Keratinocyte (primary cell): ENCODE measurements around the gene RETREG1. TPM values are rescaled to one million over a fixed set of nuclear protein-coding genes. Genes with fewer than 3 reads are reported as not detected.

Experiments
- DNase-seq: peaks from one replicate; pipeline ENCODE4 v3.0.0-alpha.2; 2011; ENCODE audit warnings: low read depth, missing footprints, low spot score
- FAIRE-seq: peaks from 2 replicates; lab custom pipeline; 2011; peaks lifted over from hg19 to GRCh38; lab: Jason Lieb, UNC
- H2AFZ ChIP-seq: 2 replicates; pipeline ENCODE4 v1.6.0; 2012; ENCODE audit warnings: low read length, control low read depth, inconsistent platforms; ENCODE audit not compliant: control insufficient read depth
- H3K27ac ChIP-seq: 2 replicates; pipeline ENCODE4 v1.5.1; 2011; ENCODE audit warnings: low read length; ENCODE audit not compliant: control insufficient read depth, insufficient read depth
- H3K27me3 ChIP-seq: 3 replicates; pipeline ENCODE4 v1.6.0; 2011; ENCODE audit warnings: low read length; ENCODE audit not compliant: control insufficient read depth, insufficient read depth; ENCODE audit errors: extremely low read depth
- H3K36me3 ChIP-seq, 2 experiments: 2 replicates in 1 of 2; 3 replicates in 1 of 2; pipeline ENCODE4 v1.5.1; 2011; ENCODE audit warnings: low read length in 2 of 2, mild to moderate bottlenecking in 1 of 2; ENCODE audit not compliant: control insufficient read depth in 2 of 2, insufficient read depth in 2 of 2; ENCODE audit errors: extremely low read depth in 1 of 2
- H3K4me1 ChIP-seq: 3 replicates; pipeline ENCODE4 v1.5.1; 2011; ENCODE audit warnings: low read length; ENCODE audit not compliant: control insufficient read depth, insufficient read depth; ENCODE audit errors: extremely low read depth
- H3K4me2 ChIP-seq: 3 replicates; pipeline ENCODE4 v1.6.0; 2011; ENCODE audit warnings: low read depth, low read length; ENCODE audit not compliant: control insufficient read depth, insufficient read depth; ENCODE audit errors: extremely low read depth
- H3K4me3 ChIP-seq, 3 experiments: fragments of 200-600 bp in 1 of 3; sonication (generic) in 1 of 3; 2 replicates in 2 of 3; 3 replicates in 1 of 3; pipeline ENCODE4 v1.5.1; 2011 to 2016; ENCODE audit warnings: low read length in 3 of 3, mild to moderate bottlenecking in 3 of 3, control low read depth in 2 of 3, inconsistent platforms in 1 of 3, low read depth in 1 of 3, mixed read lengths in 1 of 3, mixed run types in 1 of 3, moderate library complexity in 1 of 3; ENCODE audit not compliant: control insufficient read depth in 2 of 3, insufficient read depth in 2 of 3; ENCODE audit errors: extremely low read depth in 1 of 3
- H3K79me2 ChIP-seq: 2 replicates; pipeline ENCODE4 v1.6.0; 2012; ENCODE audit warnings: low read length; ENCODE audit not compliant: control insufficient read depth, insufficient read depth
- H3K9ac ChIP-seq: 3 replicates; pipeline ENCODE4 v1.6.0; 2011; ENCODE audit warnings: low read length; ENCODE audit not compliant: control insufficient read depth, insufficient read depth; ENCODE audit errors: extremely low read depth
- H3K9me1 ChIP-seq: 3 replicates; pipeline ENCODE4 v1.6.0; 2011; ENCODE audit warnings: low read length; ENCODE audit not compliant: control insufficient read depth, insufficient read depth; ENCODE audit errors: extremely low read depth
- H3K9me3 ChIP-seq: 2 replicates; pipeline ENCODE4 v1.5.1; 2012; ENCODE audit warnings: low read depth, low read length; ENCODE audit not compliant: control insufficient read depth
- H4K20me1 ChIP-seq: 3 replicates; pipeline ENCODE4 v1.6.0; 2011; ENCODE audit warnings: low read length; ENCODE audit not compliant: control insufficient read depth, insufficient read depth; ENCODE audit errors: extremely low read depth
- EZH2 ChIP-seq: IDR thresholded peaks from one replicate; pipeline ENCODE4 v1.6.1; 2012; ENCODE audit warnings: inconsistent platforms, mild to moderate bottlenecking, low read length, moderate library complexity
- dilution Hi-C: fragments of 300-500 bp; cut with MboI; formaldehyde crosslinking; loops from one replicate; pipeline ENCODE4 v1.7.0; 2020; ENCODE audit warnings: low sequenced_read_pairs; ENCODE audit not compliant: extremely low pct_ligation_motif_present
- polyA plus RNA-seq, 5 experiments: library from polyadenylated mRNA; depleted of rRNA in 3 of 5; stranded (reverse) in 3 of 5; stranded (forward) in 1 of 5; unstranded in 1 of 5; fragments of >200 nt; gene quantifications; 1 replicate in 1 of 5; 2 replicates in 3 of 5; 3 replicates in 1 of 5; pipeline versions ENCODE4 v1.2.1 to v1.2.3, GENCODE V29; 2011 to 2012; ENCODE audit warnings: missing spikeins in 2 of 5, low read depth in 1 of 5, low replicate concordance in 1 of 5
- TF ChIP-seq, protein P1 (sequence below), 3 experiments: IDR thresholded peaks in 1 of 3; conservative IDR thresholded peaks in 1 of 3; optimal IDR thresholded peaks in 1 of 3; 2 replicates in 2 of 3; 3 replicates in 1 of 3; pipeline versions ENCODE3 to v1.5.1; 2011; ENCODE audit warnings: low read length in 3 of 3, mild to moderate bottlenecking in 3 of 3, moderate library complexity in 2 of 3, control low read depth in 1 of 3, inconsistent platforms in 1 of 3; ENCODE audit not compliant: insufficient read depth in 2 of 3; ENCODE audit errors: extremely low read depth in 1 of 3

Gene RETREG1
- polyA plus RNA-seq, 1 donor (not counting 4 experiments of a cell fraction or from before 2014, with no cell fraction given), result 7.4 TPM

DNA sequence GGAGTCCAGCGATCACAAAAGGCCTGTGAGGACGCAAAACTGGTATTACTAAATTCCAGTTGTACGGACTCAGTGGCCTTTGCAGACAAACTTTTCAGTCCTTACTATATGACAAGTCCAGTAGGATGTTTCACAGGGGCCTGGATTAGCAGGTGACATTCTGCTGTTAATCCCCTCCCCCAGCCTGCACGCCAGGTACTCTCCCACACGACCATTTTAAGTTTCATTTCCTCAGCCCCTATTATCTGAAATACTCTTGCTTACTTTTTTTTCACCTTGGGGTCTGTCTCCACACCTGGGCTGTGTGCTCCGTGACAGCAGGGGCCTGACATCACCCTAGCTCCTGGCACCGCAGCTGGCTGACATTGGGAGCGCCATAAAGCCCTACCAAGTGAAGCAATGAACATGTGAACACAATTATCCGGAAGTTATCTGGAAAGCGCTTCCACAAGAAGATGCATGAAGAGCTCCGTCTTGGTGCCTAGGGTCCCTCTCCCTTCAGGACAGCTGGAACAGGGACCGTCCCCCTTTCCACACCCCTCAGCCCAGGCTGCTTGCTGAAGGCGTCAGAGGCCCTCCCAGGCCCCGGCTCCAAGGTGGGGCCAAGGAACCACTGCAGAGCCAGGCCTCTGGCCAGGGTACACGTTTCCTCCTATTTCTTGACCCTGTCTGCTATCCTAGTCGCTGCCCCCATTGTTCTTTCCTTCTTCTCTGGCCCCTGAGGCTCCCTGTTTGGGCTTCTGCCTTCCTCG lies 111.5 kb downstream of the RETREG1 start:
- Histone ChIP-seq H3K9ac (no peak overlapping the region), H3K4me2 (no peak overlapping the region), H3K79me2 (no peaks in the 10 kb centered on the region), H2AFZ (no peak overlapping the region), H3K27me3 (no peaks in the 10 kb centered on the region), H3K36me3 (no peaks in the 10 kb centered on the region), H3K4me1 (peaks cover 19% of the 10 kb centered on the region), H3K9me3 (no peaks in the 10 kb centered on the region), H3K27ac (no peak overlapping the region), H4K20me1 (no peaks in the 10 kb centered on the region), H3K4me3 (no peak overlapping the region), H3K9me1 (peaks cover 3% of the 10 kb centered on the region)
- TF ChIP-seq, protein P1, sequence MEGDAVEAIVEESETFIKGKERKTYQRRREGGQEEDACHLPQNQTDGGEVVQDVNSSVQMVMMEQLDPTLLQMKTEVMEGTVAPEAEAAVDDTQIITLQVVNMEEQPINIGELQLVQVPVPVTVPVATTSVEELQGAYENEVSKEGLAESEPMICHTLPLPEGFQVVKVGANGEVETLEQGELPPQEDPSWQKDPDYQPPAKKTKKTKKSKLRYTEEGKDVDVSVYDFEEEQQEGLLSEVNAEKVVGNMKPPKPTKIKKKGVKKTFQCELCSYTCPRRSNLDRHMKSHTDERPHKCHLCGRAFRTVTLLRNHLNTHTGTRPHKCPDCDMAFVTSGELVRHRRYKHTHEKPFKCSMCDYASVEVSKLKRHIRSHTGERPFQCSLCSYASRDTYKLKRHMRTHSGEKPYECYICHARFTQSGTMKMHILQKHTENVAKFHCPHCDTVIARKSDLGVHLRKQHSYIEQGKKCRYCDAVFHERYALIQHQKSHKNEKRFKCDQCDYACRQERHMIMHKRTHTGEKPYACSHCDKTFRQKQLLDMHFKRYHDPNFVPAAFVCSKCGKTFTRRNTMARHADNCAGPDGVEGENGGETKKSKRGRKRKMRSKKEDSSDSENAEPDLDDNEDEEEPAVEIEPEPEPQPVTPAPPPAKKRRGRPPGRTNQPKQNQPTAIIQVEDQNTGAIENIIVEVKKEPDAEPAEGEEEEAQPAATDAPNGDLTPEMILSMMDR (optimal IDR thresholded peaks at IDR 0.05 in 1 of 3, IDR thresholded peaks at IDR 0.05 in 1 of 3, conservative IDR thresholded peaks at IDR 0.05 in 1 of 3; ENCODE audit: extremely low read depth in 1 of 3, insufficient read depth in 2 of 3, low read length in 3 of 3), result no peak
- TF ChIP-seq EZH2, result no peak
- dilution Hi-C loops, result no loop called here
- no peak for DNase-seq
- FAIRE-seq, result no peak

DNA sequence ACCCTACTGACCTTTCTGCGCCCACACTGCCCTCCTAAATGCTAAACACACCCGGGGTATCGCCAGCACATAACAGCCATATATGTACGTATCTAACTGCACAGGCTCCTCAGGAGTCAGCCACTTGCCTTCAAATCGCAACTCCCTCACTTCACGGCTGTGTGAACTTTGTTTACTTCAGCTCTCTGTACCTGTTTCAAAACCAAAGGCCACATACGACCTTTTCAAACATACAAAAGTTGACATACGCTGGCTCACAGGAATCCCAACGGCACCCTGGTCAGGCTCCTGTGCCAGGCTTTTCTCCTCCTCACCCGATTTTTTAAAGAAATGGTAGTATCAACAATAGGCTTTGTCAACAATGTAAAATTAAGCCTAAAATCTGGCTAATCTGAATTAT lies 112.2 kb downstream of the RETREG1 start:
- Histone ChIP-seq H3K4me1 (peaks cover 19% of the 10 kb centered on the region), H2AFZ (no peak overlapping the region), H3K79me2 (no peaks in the 10 kb centered on the region), H3K36me3 (no peaks in the 10 kb centered on the region), H3K4me2 (no peak overlapping the region), H3K9ac (no peak overlapping the region), H3K27me3 (no peaks in the 10 kb centered on the region), H3K9me1 (peaks cover 3% of the 10 kb centered on the region), H3K4me3 (no peak overlapping the region), H3K27ac (no peak overlapping the region), H3K9me3 (no peaks in the 10 kb centered on the region), H4K20me1 (no peaks in the 10 kb centered on the region)
- dilution Hi-C loops, result no loop called here
- TF ChIP-seq, protein P1 (optimal IDR thresholded peaks at IDR 0.05 in 1 of 3, IDR thresholded peaks at IDR 0.05 in 1 of 3, conservative IDR thresholded peaks at IDR 0.05 in 1 of 3; ENCODE audit: extremely low read depth in 1 of 3, insufficient read depth in 2 of 3, low read length in 3 of 3), result no peak
- TF ChIP-seq EZH2, result no peak
- no peak for DNase-seq
- FAIRE-seq, result no peak
